Caco-2 (cell line): Measurements from ENCODE around the gene SLC26A3. TPM values are rescaled to one million over a fixed set of nuclear protein-coding genes. Genes with fewer than 3 reads are reported as not detected.

Experiments
- BruUV-seq: library from RNA; stranded (reverse); fragments of 400-500 nt; replicated peaks from 2 replicates; lab custom pipeline; 2021; lab: Mats Ljungman, UMichigan
- CTCF ChIA-PET: fragments of 300-600 bp; sonication (Branson Sonifier 250); formaldehyde crosslinking; loops from one replicate; lab custom pipeline; 2022; ENCODE audit warnings: antibody characterized with exemption; lab: Charles Lee
- POLR2A ChIA-PET: fragments of 300-600 bp; sonication (Branson Sonifier 250); formaldehyde crosslinking; loops from one replicate; lab custom pipeline; 2022; ENCODE audit warnings: antibody characterized with exemption; lab: Charles Lee
- DNase-seq, 2 experiments: peaks; one replicate each; pipeline versions ENCODE4 v3.0.0 to v3.0.0-alpha.2; 2020 to 2022
- H3K27me3 ChIP-seq: replicated peaks from 2 replicates; pipeline ENCODE4 v1.6.0; 2011; ENCODE audit warnings: low read length; ENCODE audit not compliant: control insufficient read depth, insufficient read depth
- H3K36me3 ChIP-seq: 2 replicates; pipeline ENCODE4 v1.5.1; 2011; ENCODE audit warnings: low read length; ENCODE audit not compliant: control insufficient read depth, insufficient read depth
- H3K4me1 ChIP-seq: fragments of 250-450 bp; sonication (Bioruptor Pico); 2 replicates; pipeline ENCODE4 v1.5.1; 2020; ENCODE audit warnings: mild to moderate bottlenecking
- H3K4me3 ChIP-seq: 2 replicates; pipeline ENCODE4 v1.5.1; 2011; ENCODE audit warnings: low read depth, mild to moderate bottlenecking, control low read depth, low read length
- H3K9me3 ChIP-seq: fragments of 250-450 bp; sonication (Bioruptor Pico); 2 replicates; pipeline ENCODE4 v1.5.1; 2020; ENCODE audit warnings: mild to moderate bottlenecking, moderate library complexity
- H3K27ac Mint-ChIP-seq: one replicate; pipeline ENCODE4 v1.8.0; 2022; ENCODE audit warnings: mixed read lengths; ENCODE audit not compliant: unreplicated experiment
- H3K27me3 Mint-ChIP-seq: one replicate; pipeline ENCODE4 v1.8.0; 2022; ENCODE audit warnings: mixed read lengths; ENCODE audit not compliant: insufficient read depth, unreplicated experiment
- H3K36me3 Mint-ChIP-seq: one replicate; pipeline ENCODE4 v1.8.0; 2022; ENCODE audit warnings: mild to moderate bottlenecking, mixed read lengths; ENCODE audit not compliant: insufficient read depth, unreplicated experiment
- H3K4me1 Mint-ChIP-seq: one replicate; pipeline ENCODE4 v1.8.0; 2022; ENCODE audit warnings: low read depth, mixed read lengths; ENCODE audit not compliant: unreplicated experiment
- H3K4me3 Mint-ChIP-seq: one replicate; pipeline ENCODE4 v1.8.0; 2022; ENCODE audit warnings: mild to moderate bottlenecking, moderate library complexity, mixed read lengths; ENCODE audit not compliant: unreplicated experiment
- H3K9me3 Mint-ChIP-seq: one replicate; pipeline ENCODE4 v1.8.0; 2022; ENCODE audit warnings: mixed read lengths; ENCODE audit not compliant: unreplicated experiment
- intact Hi-C: fragments of 100-400 bp; cut with micrococcal nuclease; formaldehyde crosslinking; loops from one replicate; pipeline ENCODE4 v1.10.0; 2022; ENCODE audit not compliant: unreplicated experiment
- total RNA-seq: library from RNA; stranded (reverse); gene quantifications from 2 replicates; pipeline ENCODE4 v1.2.3, GENCODE V29; 2022
- TF ChIP-seq, protein P1 (sequence below), 2 experiments: fragments of 200-600 bp in 1 of 2; IDR thresholded peaks; 1 replicate in 1 of 2; 2 replicates in 1 of 2; pipeline versions ENCODE4 v1.5.1 to v1.8.0; 2011 to 2022; ENCODE audit warnings: antibody characterized with exemption in 1 of 2, control low read depth in 1 of 2, inconsistent platforms in 1 of 2, low read depth in 1 of 2, low read length in 1 of 2, mild to moderate bottlenecking in 1 of 2, moderate library complexity in 1 of 2; ENCODE audit not compliant: insufficient read depth in 1 of 2, severe bottlenecking in 1 of 2, unreplicated experiment in 1 of 2

SLC26A3 gene
- total RNA-seq, 1 experiment from 2014 or later = 2.0 TPM

GRCh38 chr7:107751113-107751512, 51.9 kb downstream of the SLC26A3 start:
- Mint-ChIP-seq H3K36me3 (peaks cover 53% of the 10 kb centered on the region), H3K27ac (no peak overlapping the region), H3K27me3 (no peaks in the 10 kb centered on the region), H3K9me3 (no peaks in the 10 kb centered on the region), H3K4me1 (no peaks in the 10 kb centered on the region), H3K4me3 (no peak overlapping the region)
- Histone ChIP-seq H3K9me3 (no peaks in the 10 kb centered on the region), H3K4me3 (no peak overlapping the region), H3K36me3 (peaks cover 1% of the 10 kb centered on the region), H3K27me3 (no peaks in the 10 kb centered on the region), H3K4me1 (no peaks in the 10 kb centered on the region)
- ChIA-PET POLR2A (no interaction called here), CTCF (no interaction called here)
- intact Hi-C loops = no loop called here
- no TSS peak for BruUV-seq
- no peak for DNase-seq
- TF ChIP-seq, protein P1, sequence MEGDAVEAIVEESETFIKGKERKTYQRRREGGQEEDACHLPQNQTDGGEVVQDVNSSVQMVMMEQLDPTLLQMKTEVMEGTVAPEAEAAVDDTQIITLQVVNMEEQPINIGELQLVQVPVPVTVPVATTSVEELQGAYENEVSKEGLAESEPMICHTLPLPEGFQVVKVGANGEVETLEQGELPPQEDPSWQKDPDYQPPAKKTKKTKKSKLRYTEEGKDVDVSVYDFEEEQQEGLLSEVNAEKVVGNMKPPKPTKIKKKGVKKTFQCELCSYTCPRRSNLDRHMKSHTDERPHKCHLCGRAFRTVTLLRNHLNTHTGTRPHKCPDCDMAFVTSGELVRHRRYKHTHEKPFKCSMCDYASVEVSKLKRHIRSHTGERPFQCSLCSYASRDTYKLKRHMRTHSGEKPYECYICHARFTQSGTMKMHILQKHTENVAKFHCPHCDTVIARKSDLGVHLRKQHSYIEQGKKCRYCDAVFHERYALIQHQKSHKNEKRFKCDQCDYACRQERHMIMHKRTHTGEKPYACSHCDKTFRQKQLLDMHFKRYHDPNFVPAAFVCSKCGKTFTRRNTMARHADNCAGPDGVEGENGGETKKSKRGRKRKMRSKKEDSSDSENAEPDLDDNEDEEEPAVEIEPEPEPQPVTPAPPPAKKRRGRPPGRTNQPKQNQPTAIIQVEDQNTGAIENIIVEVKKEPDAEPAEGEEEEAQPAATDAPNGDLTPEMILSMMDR (IDR thresholded peaks at IDR 0.05; ENCODE audit: insufficient read depth in 1 of 2, low read depth in 1 of 2, low read length in 1 of 2, severe bottlenecking in 1 of 2, unreplicated experiment in 1 of 2) = no peak

DNA sequence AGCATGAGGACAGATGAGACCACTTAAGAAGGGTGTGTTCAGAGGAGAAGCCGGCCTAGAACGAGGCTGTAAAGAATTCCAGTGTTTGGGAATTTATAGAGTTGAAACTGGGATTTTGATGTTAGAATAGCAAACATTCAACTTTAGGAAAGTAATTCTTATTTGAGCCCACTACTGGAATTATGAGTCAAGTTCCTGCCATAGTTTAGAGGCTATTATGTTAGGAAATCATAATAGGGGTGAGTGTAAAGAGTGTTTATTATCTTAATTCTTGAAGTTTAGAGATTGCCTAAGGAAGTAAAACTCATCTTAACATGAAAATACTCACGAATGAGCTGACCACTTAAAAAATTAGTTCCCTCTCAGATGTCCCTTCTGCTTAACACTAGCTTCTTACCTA, 57.0 kb downstream of the SLC26A3 start:
- peaks cover 22% of the 10 kb centered on the region for H3K4me1 Mint-ChIP-seq
- no TSS peak for BruUV-seq
- ChIA-PET CTCF (interaction anchor here (0.9 kb wide), 1 partner anchor 133 kb away, joined by 3 read pairs; no protein-coding TSS in a partner anchor), POLR2A (no interaction called here)
- H3K27me3 Mint-ChIP-seq = peaks cover 1% of the 10 kb centered on the region
- intact Hi-C loops = no loop called here
- peaks cover 14% of the 10 kb centered on the region for H3K36me3 Mint-ChIP-seq
- no peak overlapping the region for H3K4me3 Mint-ChIP-seq
- Histone ChIP-seq H3K36me3 (no peaks in the 10 kb centered on the region), H3K27me3 (no peaks in the 10 kb centered on the region), H3K9me3 (no peaks in the 10 kb centered on the region), H3K4me1 (peaks cover 10% of the 10 kb centered on the region), H3K4me3 (no peak overlapping the region)
- H3K27ac Mint-ChIP-seq = no peak overlapping the region
- no peaks in the 10 kb centered on the region for H3K9me3 Mint-ChIP-seq
- TF ChIP-seq, protein P1 (IDR thresholded peaks at IDR 0.05; ENCODE audit: insufficient read depth in 1 of 2, low read depth in 1 of 2, low read length in 1 of 2, severe bottlenecking in 1 of 2, unreplicated experiment in 1 of 2) = no peak
- no peak for DNase-seq

DNA sequence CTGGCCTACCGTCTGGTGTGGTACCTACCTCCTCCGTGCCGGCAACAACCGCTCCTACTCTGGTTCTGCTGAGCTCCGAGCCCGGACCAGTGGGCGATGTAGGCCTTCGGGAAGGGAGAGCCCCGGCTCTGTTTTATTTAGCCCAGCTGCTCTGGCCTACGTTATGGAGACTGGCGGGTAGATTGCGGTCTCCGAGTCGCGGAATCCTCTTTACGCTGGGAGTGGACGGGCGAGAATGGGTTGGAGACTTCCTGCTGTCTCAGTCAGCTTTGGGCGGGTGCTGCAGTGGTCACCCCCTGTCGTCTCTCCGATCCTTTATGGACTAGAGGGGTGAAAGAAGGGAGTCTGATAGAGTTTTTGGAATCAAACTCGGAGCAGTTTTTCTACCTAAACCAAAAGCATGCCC, 58.7 kb downstream of the SLC26A3 start:
- CTCF ChIA-PET = interaction anchor here (2.6 to 4.3 kb wide), 2 partner anchors 131 to 135 kb away, joined by 39 to 134 read pairs; no protein-coding TSS in a partner anchor
- no peaks in the 10 kb centered on the region for H3K27me3 ChIP-seq
- no peaks in the 10 kb centered on the region for H3K36me3 Mint-ChIP-seq
- H3K4me3 Mint-ChIP-seq = peak overlapping the region; percentile 99
- H3K27ac Mint-ChIP-seq = peak overlapping the region; percentile 98
- TF ChIP-seq, protein P1 (IDR thresholded peaks at IDR 0.05; ENCODE audit: insufficient read depth in 1 of 2, low read depth in 1 of 2, low read length in 1 of 2, severe bottlenecking in 1 of 2, unreplicated experiment in 1 of 2) = no peak
- H3K4me3 ChIP-seq = peak overlapping the region; percentile 90
- no TSS peak for BruUV-seq
- H3K27me3 Mint-ChIP-seq = peaks cover 5% of the 10 kb centered on the region
- peaks cover 10% of the 10 kb centered on the region for H3K4me1 ChIP-seq
- no peaks in the 10 kb centered on the region for H3K9me3 ChIP-seq
- POLR2A ChIA-PET = interaction anchor here (0.6 to 2.1 kb wide), 3 partner anchors 130 to 352 kb away, joined by 3 to 15 read pairs (median 4); no protein-coding TSS in a partner anchor
- DNase-seq = no peak
- peaks cover 22% of the 10 kb centered on the region for H3K4me1 Mint-ChIP-seq
- no peaks in the 10 kb centered on the region for H3K9me3 Mint-ChIP-seq
- intact Hi-C loops = no loop called here
- H3K36me3 ChIP-seq = no peaks in the 10 kb centered on the region
